HG03558 (cell line): ENCODE measurements around the gene SUCLG2.

Experiments used
- ATAC-seq: cut with Tn5 transposase; IDR thresholded peaks from one replicate; pipeline ENCODE4 v1.9.1; 2021; ENCODE audit warnings: moderate number of reproducible peaks; ENCODE audit not compliant: unreplicated experiment; ENCODE audit errors: extremely low read depth

The SUCLG2 gene

GRCh38 chr3:67654099-67654843, at the start of gene SUCLG2:
Gene SUCLG2, minus strand, starts transcription at chr3:67654612. Its CDS starts 26 bp downstream, at chr3:67654586.
- peak; percentile 50 for ATAC-seq

GRCh38 chr3:67700596-67700995, 46.2 kb upstream of the SUCLG2 start:
- ATAC-seq, result no peak

GRCh38 chr3:67699882-67700281, 45.5 kb upstream of the SUCLG2 start:
- ATAC-seq, result no peak

GRCh38 chr3:67692621-67693020, 38.2 kb upstream of the SUCLG2 start:
- ATAC-seq, result no peak

GRCh38 chr3:67691926-67692325, 37.5 kb upstream of the SUCLG2 start:
- ATAC-seq, result no peak

- ATAC-seq, result no peak
Measured at GRCh38 chr3:67691207-67691606, 36.8 kb upstream of the SUCLG2 start.

GRCh38 chr3:67689806-67690205, 35.4 kb upstream of the SUCLG2 start:
- no peak for ATAC-seq

GRCh38 chr3:67688231-67688630, 33.8 kb upstream of the SUCLG2 start:
- no peak for ATAC-seq

GRCh38 chr3:67686069-67686468, 31.7 kb upstream of the SUCLG2 start:
- ATAC-seq, result no peak

- peak; percentile 99 for ATAC-seq
Measured at GRCh38 chr3:67685499-67685898, 31.1 kb upstream of the SUCLG2 start.

- no peak for ATAC-seq
Measured at GRCh38 chr3:67684211-67684610, 29.8 kb upstream of the SUCLG2 start.

- ATAC-seq, result no peak
Measured at GRCh38 chr3:67683522-67683921, 29.1 kb upstream of the SUCLG2 start.

GRCh38 chr3:67678665-67679064, 24.3 kb upstream of the SUCLG2 start:
- ATAC-seq, result peak; percentile 50

- no peak for ATAC-seq
Measured at GRCh38 chr3:67674055-67674454, 19.6 kb upstream of the SUCLG2 start.

- no peak for ATAC-seq
Measured at GRCh38 chr3:67662733-67663132, 8.3 kb upstream of the SUCLG2 start.

- no peak for ATAC-seq
Measured at GRCh38 chr3:67661089-67661488, 6.7 kb upstream of the SUCLG2 start.

GRCh38 chr3:67657192-67657591, 2.8 kb upstream of the SUCLG2 start:
- no peak for ATAC-seq

GRCh38 chr3:67656614-67657013, 2.2 kb upstream of the SUCLG2 start:
- no peak for ATAC-seq

GRCh38 chr3:67655364-67656121, 1.1 kb upstream of the SUCLG2 start:
- peak; percentile 60 for ATAC-seq

- no peak for ATAC-seq
Measured at GRCh38 chr3:67654844-67655177, 399 bp upstream of the SUCLG2 start.

- peak; percentile 5 for ATAC-seq
Measured at GRCh38 chr3:67653425-67654098, 850 bp downstream of the SUCLG2 start.
